ENCODE measurements around the gene CHST9. TPM values are rescaled to one million over a fixed set of nuclear protein-coding genes. Genes with fewer than 3 reads are reported as not detected.

The CHST9 gene
- polyA plus RNA-seq, 1 donor from 2014 or later: 0.32 TPM

GRCh38 chr18:27033722-27034121 lies 151.4 kb downstream of the CHST9 start:
- no peaks in the 10 kb centered on the region for H3K9me3 ChIP-seq (ENCODE audit: low read length)
- no peaks in the 10 kb centered on the region for H3K9me2 ChIP-seq (ENCODE audit: insufficient read depth, low read length)
- no peak overlapping the region for H3K4me3 ChIP-seq (ENCODE audit: low read length)
- H3K4me2 ChIP-seq (ENCODE audit: low read length): no peak overlapping the region
- H3K9ac ChIP-seq (ENCODE audit: low read length): no peak overlapping the region
- H3K27ac ChIP-seq (ENCODE audit: low read length): no peak overlapping the region
- H3K79me2 ChIP-seq (replicated peaks; ENCODE audit: insufficient read depth, low read length): no peaks in the 10 kb centered on the region
- no peak for TF ChIP-seq MXI1 (conservative IDR thresholded peaks at IDR 0.05; ENCODE audit: poor library complexity, severe bottlenecking)
- TF ChIP-seq, protein P1, sequence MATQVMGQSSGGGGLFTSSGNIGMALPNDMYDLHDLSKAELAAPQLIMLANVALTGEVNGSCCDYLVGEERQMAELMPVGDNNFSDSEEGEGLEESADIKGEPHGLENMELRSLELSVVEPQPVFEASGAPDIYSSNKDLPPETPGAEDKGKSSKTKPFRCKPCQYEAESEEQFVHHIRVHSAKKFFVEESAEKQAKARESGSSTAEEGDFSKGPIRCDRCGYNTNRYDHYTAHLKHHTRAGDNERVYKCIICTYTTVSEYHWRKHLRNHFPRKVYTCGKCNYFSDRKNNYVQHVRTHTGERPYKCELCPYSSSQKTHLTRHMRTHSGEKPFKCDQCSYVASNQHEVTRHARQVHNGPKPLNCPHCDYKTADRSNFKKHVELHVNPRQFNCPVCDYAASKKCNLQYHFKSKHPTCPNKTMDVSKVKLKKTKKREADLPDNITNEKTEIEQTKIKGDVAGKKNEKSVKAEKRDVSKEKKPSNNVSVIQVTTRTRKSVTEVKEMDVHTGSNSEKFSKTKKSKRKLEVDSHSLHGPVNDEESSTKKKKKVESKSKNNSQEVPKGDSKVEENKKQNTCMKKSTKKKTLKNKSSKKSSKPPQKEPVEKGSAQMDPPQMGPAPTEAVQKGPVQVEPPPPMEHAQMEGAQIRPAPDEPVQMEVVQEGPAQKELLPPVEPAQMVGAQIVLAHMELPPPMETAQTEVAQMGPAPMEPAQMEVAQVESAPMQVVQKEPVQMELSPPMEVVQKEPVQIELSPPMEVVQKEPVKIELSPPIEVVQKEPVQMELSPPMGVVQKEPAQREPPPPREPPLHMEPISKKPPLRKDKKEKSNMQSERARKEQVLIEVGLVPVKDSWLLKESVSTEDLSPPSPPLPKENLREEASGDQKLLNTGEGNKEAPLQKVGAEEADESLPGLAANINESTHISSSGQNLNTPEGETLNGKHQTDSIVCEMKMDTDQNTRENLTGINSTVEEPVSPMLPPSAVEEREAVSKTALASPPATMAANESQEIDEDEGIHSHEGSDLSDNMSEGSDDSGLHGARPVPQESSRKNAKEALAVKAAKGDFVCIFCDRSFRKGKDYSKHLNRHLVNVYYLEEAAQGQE (IDR thresholded peaks at IDR 0.05; ENCODE audit: borderline replicate concordance): no peak
- TF ChIP-seq RAD21 (conservative IDR thresholded peaks at IDR 0.05): no peak
- no peak for TF ChIP-seq POLR2AphosphoS5 (IDR thresholded peaks at IDR 0.05)
- TF ChIP-seq EZH2 (IDR thresholded peaks at IDR 0.05; ENCODE audit: borderline replicate concordance, insufficient read depth, low read length, poor library complexity, severe bottlenecking): no peak
- H3K36me3 ChIP-seq (ENCODE audit: insufficient read depth, low read length): no peaks in the 10 kb centered on the region
- H3K27me3 ChIP-seq (ENCODE audit: insufficient read depth, low read depth, low read length): no peaks in the 10 kb centered on the region
- H3F3A ChIP-seq (ENCODE audit: insufficient read depth, low read length, poor library complexity, severe bottlenecking): no peaks in the 10 kb centered on the region
- no peaks in the 10 kb centered on the region for H4K20me1 ChIP-seq (ENCODE audit: insufficient read depth)
- no peak overlapping the region for H2AFZ ChIP-seq (ENCODE audit: low read depth, low read length)

- no peak overlapping the region for H3K4me3 ChIP-seq (ENCODE audit: low read length)
- no peak overlapping the region for H2AFZ ChIP-seq (ENCODE audit: low read depth, low read length)
- H3K27me3 ChIP-seq (ENCODE audit: insufficient read depth, low read depth, low read length): no peaks in the 10 kb centered on the region
- H3K79me2 ChIP-seq (replicated peaks; ENCODE audit: insufficient read depth, low read length): no peaks in the 10 kb centered on the region
- no peaks in the 10 kb centered on the region for H3K9me3 ChIP-seq (ENCODE audit: low read length)
- H3F3A ChIP-seq (ENCODE audit: insufficient read depth, low read length, poor library complexity, severe bottlenecking): no peaks in the 10 kb centered on the region
- no peaks in the 10 kb centered on the region for H3K9me2 ChIP-seq (ENCODE audit: insufficient read depth, low read length)
- H3K27ac ChIP-seq (ENCODE audit: low read length): no peak overlapping the region
- no peak for TF ChIP-seq POLR2AphosphoS5 (IDR thresholded peaks at IDR 0.05)
- TF ChIP-seq, protein P2, sequence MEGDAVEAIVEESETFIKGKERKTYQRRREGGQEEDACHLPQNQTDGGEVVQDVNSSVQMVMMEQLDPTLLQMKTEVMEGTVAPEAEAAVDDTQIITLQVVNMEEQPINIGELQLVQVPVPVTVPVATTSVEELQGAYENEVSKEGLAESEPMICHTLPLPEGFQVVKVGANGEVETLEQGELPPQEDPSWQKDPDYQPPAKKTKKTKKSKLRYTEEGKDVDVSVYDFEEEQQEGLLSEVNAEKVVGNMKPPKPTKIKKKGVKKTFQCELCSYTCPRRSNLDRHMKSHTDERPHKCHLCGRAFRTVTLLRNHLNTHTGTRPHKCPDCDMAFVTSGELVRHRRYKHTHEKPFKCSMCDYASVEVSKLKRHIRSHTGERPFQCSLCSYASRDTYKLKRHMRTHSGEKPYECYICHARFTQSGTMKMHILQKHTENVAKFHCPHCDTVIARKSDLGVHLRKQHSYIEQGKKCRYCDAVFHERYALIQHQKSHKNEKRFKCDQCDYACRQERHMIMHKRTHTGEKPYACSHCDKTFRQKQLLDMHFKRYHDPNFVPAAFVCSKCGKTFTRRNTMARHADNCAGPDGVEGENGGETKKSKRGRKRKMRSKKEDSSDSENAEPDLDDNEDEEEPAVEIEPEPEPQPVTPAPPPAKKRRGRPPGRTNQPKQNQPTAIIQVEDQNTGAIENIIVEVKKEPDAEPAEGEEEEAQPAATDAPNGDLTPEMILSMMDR (IDR thresholded peaks at IDR 0.05; ENCODE audit: poor library complexity, severe bottlenecking): no peak
- TF ChIP-seq, protein P1 (IDR thresholded peaks at IDR 0.05; ENCODE audit: borderline replicate concordance): no peak
- no peak for TF ChIP-seq RAD21 (conservative IDR thresholded peaks at IDR 0.05)
- no peak for TF ChIP-seq EP300 (conservative IDR thresholded peaks at IDR 0.05; ENCODE audit: poor library complexity, severe bottlenecking)
- no peak for TF ChIP-seq MXI1 (conservative IDR thresholded peaks at IDR 0.05; ENCODE audit: poor library complexity, severe bottlenecking)
- no peak for TF ChIP-seq SMC3 (conservative IDR thresholded peaks at IDR 0.05; ENCODE audit: poor library complexity)
- no peak for TF ChIP-seq TAF1 (IDR thresholded peaks at IDR 0.05; ENCODE audit: low read depth)
- no peak for TF ChIP-seq EZH2 (IDR thresholded peaks at IDR 0.05; ENCODE audit: borderline replicate concordance, insufficient read depth, low read length, poor library complexity, severe bottlenecking)
- no peak overlapping the region for H3K9ac ChIP-seq (ENCODE audit: low read length)
- H4K20me1 ChIP-seq (ENCODE audit: insufficient read depth): no peaks in the 10 kb centered on the region
- H3K36me3 ChIP-seq (ENCODE audit: insufficient read depth, low read length): no peaks in the 10 kb centered on the region
- H3K4me2 ChIP-seq (ENCODE audit: low read length): no peak overlapping the region
Measured at GRCh38 chr18:27030421-27030820, 154.7 kb downstream of the CHST9 start.

Data from neural cell (in vitro differentiated cells).